Stimulated activated CD4-positive, alpha-beta T cell treated with anti-CD3 and anti-CD28 coated beads, Interleukin-15, amount 100 ng/mL, for 24 hours (primary cell): ENCODE results near the gene LMAN2.
"Not testable (repeated sequence)": the region's sequence is repeated elsewhere in the genome, so short reads cannot be mapped to it uniquely, and the experiment has no call there.

Source experiments
- DNase-seq: peaks from one replicate; pipeline ENCODE4 v3.0.0-alpha.2; 2020

Gene LMAN2

GRCh38 chr5:177343000-177343399 lies 8.5 kb downstream of the LMAN2 start:
- not testable (repeated sequence) for DNase-seq

GRCh38 chr5:177339107-177339638 lies 12.3 kb downstream of the LMAN2 start:
- DNase-seq = no peak

GRCh38 chr5:177338251-177339106 lies 13.0 kb downstream of the LMAN2 start:
- no peak for DNase-seq

- no peak for DNase-seq
Measured at GRCh38 chr5:177336603-177337494, 14.6 kb downstream of the LMAN2 start.

- peak; percentile 47 for DNase-seq
Measured at GRCh38 chr5:177336112-177336511, 15.4 kb downstream of the LMAN2 start.

GRCh38 chr5:177335701-177336065 lies 15.8 kb downstream of the LMAN2 start:
- no peak for DNase-seq

- DNase-seq = no peak
Measured at GRCh38 chr5:177334781-177335700, 16.4 kb downstream of the LMAN2 start.

GRCh38 chr5:177334155-177334551 lies 17.3 kb downstream of the LMAN2 start:
- DNase-seq = no peak

GRCh38 chr5:177333420-177334154 lies 17.9 kb downstream of the LMAN2 start:
- no peak for DNase-seq

- no peak for DNase-seq
Measured at GRCh38 chr5:177332896-177333260, 18.6 kb downstream of the LMAN2 start.

- DNase-seq = no peak
Measured at GRCh38 chr5:177332031-177332895, 19.2 kb downstream of the LMAN2 start.

- no peak for DNase-seq
Measured at GRCh38 chr5:177330991-177331842, 20.3 kb downstream of the LMAN2 start.

- DNase-seq = no peak
Measured at GRCh38 chr5:177329883-177330282, 21.6 kb downstream of the LMAN2 start.

- DNase-seq = no peak
Measured at GRCh38 chr5:177328545-177329231, 22.8 kb downstream of the LMAN2 start.

GRCh38 chr5:177327539-177328522 lies 23.6 kb downstream of the LMAN2 start:
- DNase-seq = peak; percentile 17

- no peak for DNase-seq
Measured at GRCh38 chr5:177325868-177326381, 25.5 kb downstream of the LMAN2 start.

GRCh38 chr5:177320879-177321278 lies 30.6 kb downstream of the LMAN2 start:
- DNase-seq = no peak
